HCT116 (cell line): ENCODE data around the gene MTG1.

Source experiments
- CBX3 ChIP-seq: IDR thresholded peaks from 2 replicates; pipeline ENCODE4 v1.6.1; 2012; ENCODE audit warnings: low read depth
- EZH2phosphoT487 ChIP-seq: fragments of 200-600 bp; IDR thresholded peaks from 2 replicates; pipeline ENCODE4 v1.6.1; 2018; ENCODE audit warnings: antibody characterized with exemption, borderline replicate concordance
- MAX ChIP-seq: IDR thresholded peaks from 2 replicates; pipeline ENCODE4 v1.6.1; 2012
- POLR2A ChIP-seq: IDR thresholded peaks from 2 replicates; pipeline ENCODE4 v1.7.0; 2011; ENCODE audit warnings: borderline replicate concordance; ENCODE audit not compliant: insufficient read depth, insufficient read length; ENCODE audit errors: extremely low read depth
- SRF ChIP-seq: IDR thresholded peaks from 2 replicates; pipeline ENCODE4 v1.6.1; 2012; ENCODE audit warnings: low read depth
- ZNF274 ChIP-seq: fragments of 200-500 bp; sonication (Bioruptor generic); IDR thresholded peaks from 2 replicates; pipeline ENCODE4 v1.6.1; 2014; ENCODE audit warnings: mild to moderate bottlenecking, low read depth, low read length, inconsistent platforms
- TF ChIP-seq, protein P1 (sequence below): IDR thresholded peaks from 2 replicates; pipeline ENCODE4 v1.6.1; 2012; ENCODE audit warnings: low read depth
- TF ChIP-seq, protein P2 (sequence below), 3 experiments: fragments of 200-600 bp in 1 of 3; sonication (generic) in 1 of 3; IDR thresholded peaks in 2 of 3; conservative IDR thresholded peaks in 1 of 3; 2 replicates each; pipeline ENCODE4 v1.5.1; 2012 to 2017; ENCODE audit warnings: low read depth in 2 of 3, low read length in 2 of 3, antibody characterized with exemption in 1 of 3, borderline replicate concordance in 1 of 3, control low read depth in 1 of 3, mild to moderate bottlenecking in 1 of 3, mixed read lengths in 1 of 3, mixed run types in 1 of 3, moderate library complexity in 1 of 3; ENCODE audit not compliant: insufficient read depth in 1 of 3

- TF ChIP-seq ZNF274 (no peak), CBX3 (no peak), EZH2phosphoT487 (no peak), MAX (no peak), SRF (no peak), POLR2A (no peak)
- TF ChIP-seq, protein P1, sequence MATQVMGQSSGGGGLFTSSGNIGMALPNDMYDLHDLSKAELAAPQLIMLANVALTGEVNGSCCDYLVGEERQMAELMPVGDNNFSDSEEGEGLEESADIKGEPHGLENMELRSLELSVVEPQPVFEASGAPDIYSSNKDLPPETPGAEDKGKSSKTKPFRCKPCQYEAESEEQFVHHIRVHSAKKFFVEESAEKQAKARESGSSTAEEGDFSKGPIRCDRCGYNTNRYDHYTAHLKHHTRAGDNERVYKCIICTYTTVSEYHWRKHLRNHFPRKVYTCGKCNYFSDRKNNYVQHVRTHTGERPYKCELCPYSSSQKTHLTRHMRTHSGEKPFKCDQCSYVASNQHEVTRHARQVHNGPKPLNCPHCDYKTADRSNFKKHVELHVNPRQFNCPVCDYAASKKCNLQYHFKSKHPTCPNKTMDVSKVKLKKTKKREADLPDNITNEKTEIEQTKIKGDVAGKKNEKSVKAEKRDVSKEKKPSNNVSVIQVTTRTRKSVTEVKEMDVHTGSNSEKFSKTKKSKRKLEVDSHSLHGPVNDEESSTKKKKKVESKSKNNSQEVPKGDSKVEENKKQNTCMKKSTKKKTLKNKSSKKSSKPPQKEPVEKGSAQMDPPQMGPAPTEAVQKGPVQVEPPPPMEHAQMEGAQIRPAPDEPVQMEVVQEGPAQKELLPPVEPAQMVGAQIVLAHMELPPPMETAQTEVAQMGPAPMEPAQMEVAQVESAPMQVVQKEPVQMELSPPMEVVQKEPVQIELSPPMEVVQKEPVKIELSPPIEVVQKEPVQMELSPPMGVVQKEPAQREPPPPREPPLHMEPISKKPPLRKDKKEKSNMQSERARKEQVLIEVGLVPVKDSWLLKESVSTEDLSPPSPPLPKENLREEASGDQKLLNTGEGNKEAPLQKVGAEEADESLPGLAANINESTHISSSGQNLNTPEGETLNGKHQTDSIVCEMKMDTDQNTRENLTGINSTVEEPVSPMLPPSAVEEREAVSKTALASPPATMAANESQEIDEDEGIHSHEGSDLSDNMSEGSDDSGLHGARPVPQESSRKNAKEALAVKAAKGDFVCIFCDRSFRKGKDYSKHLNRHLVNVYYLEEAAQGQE, result no peak
- TF ChIP-seq, protein P2, sequence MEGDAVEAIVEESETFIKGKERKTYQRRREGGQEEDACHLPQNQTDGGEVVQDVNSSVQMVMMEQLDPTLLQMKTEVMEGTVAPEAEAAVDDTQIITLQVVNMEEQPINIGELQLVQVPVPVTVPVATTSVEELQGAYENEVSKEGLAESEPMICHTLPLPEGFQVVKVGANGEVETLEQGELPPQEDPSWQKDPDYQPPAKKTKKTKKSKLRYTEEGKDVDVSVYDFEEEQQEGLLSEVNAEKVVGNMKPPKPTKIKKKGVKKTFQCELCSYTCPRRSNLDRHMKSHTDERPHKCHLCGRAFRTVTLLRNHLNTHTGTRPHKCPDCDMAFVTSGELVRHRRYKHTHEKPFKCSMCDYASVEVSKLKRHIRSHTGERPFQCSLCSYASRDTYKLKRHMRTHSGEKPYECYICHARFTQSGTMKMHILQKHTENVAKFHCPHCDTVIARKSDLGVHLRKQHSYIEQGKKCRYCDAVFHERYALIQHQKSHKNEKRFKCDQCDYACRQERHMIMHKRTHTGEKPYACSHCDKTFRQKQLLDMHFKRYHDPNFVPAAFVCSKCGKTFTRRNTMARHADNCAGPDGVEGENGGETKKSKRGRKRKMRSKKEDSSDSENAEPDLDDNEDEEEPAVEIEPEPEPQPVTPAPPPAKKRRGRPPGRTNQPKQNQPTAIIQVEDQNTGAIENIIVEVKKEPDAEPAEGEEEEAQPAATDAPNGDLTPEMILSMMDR (IDR thresholded peaks at IDR 0.05 in 2 of 3, conservative IDR thresholded peaks at IDR 0.05 in 1 of 3; ENCODE audit: borderline replicate concordance in 1 of 3, insufficient read depth in 1 of 3, low read depth in 2 of 3, low read length in 2 of 3), result no peak
Observed at GRCh38 chr10:133420028-133420427, 26.1 kb downstream of the MTG1 start.
